Kidney (tissue), 14 donors: ENCODE data around the gene WIZ. TPM values are rescaled to one million over a fixed set of nuclear protein-coding genes. Genes with fewer than 3 reads are reported as not detected.
A peak's percentile ranks its signal among the peaks of the same experiment; 100 is the strongest.

ENCODE experiments used
- DNase-seq, 5 donors: peaks; one replicate each; pipeline ENCODE4 v3.0.0-alpha.2; 2013 to 2020
- FAIRE-seq: peaks from 2 replicates; lab custom pipeline; 2012; peaks lifted over from hg19 to GRCh38; lab: Jason Lieb, UNC
- H3K27ac ChIP-seq, 2 donors: one replicate each; pipeline ENCODE4 v1.7.0; 2013; ENCODE audit warnings: low read depth in 2 of 2, low read length in 2 of 2, inconsistent platforms in 1 of 2
- H3K27me3 ChIP-seq: one replicate; pipeline ENCODE4 v1.7.1; 2013; ENCODE audit warnings: low read length, inconsistent platforms; ENCODE audit not compliant: control insufficient read depth, insufficient read depth
- H3K36me3 ChIP-seq, 3 donors: one replicate each; pipeline versions ENCODE4 v1.7.0 to v1.7.1; 2013; ENCODE audit warnings: low read length in 3 of 3, control low read depth in 1 of 3, inconsistent platforms in 1 of 3; ENCODE audit not compliant: insufficient read depth in 3 of 3, control insufficient read depth in 2 of 3
- H3K4me1 ChIP-seq, 3 donors: one replicate each; pipeline versions ENCODE4 v1.7.0 to v1.7.1; 2013; ENCODE audit warnings: low read length in 3 of 3, inconsistent platforms in 1 of 3, low read depth in 1 of 3; ENCODE audit not compliant: control insufficient read depth in 2 of 3, insufficient read depth in 2 of 3
- H3K4me3 ChIP-seq, 3 donors: one replicate each; pipeline versions ENCODE4 v1.7.0 to v1.8.1; 2013; ENCODE audit warnings: low read length in 3 of 3, control low read depth in 1 of 3, inconsistent platforms in 1 of 3
- H3K9ac ChIP-seq, 3 donors: one replicate each; pipeline versions ENCODE4 v1.7.0 to v1.7.1; 2013; ENCODE audit warnings: low read length in 3 of 3, control low read depth in 1 of 3, inconsistent platforms in 1 of 3
- H3K9me3 ChIP-seq, 3 donors: one replicate each; pipeline versions ENCODE4 v1.7.0 to v1.7.1; 2013; ENCODE audit warnings: low read length in 3 of 3, control low read depth in 1 of 3, inconsistent platforms in 1 of 3; ENCODE audit not compliant: control insufficient read depth in 2 of 3, insufficient read depth in 1 of 3
- intact Hi-C: fragments of 100-400 bp; cut with DNase I; formaldehyde crosslinking; loops from one replicate; pipeline ENCODE4 v1.11.1; 2022
- polyA plus RNA-seq: library from polyadenylated mRNA; stranded (reverse); fragments of 350-450 nt; fragmentation: Illumina TruSeq; extraction: RNeasy Lipid Tissue Mini Kit (QIAGEN cat#74804); gene quantifications from one replicate; pipeline ENCODE4 v1.2.3, GENCODE V29; 2014; ENCODE audit warnings: low read depth, low replicate concordance; ENCODE audit not compliant: insufficient read depth
- total RNA-seq: library from RNA; stranded (reverse); fragmentation: NEBNext Ultra II Directional; extraction: Animal tissue kit (Norgen Biotek cat#: 25700); gene quantifications from one replicate; pipeline ENCODE4 v1.2.1, GENCODE V29; 2021
- TF ChIP-seq, protein P1 (sequence below): IDR thresholded peaks from 3 replicates; pipeline ENCODE4 v1.5.1; 2012; ENCODE audit warnings: mild to moderate bottlenecking, moderate library complexity, borderline replicate concordance; ENCODE audit not compliant: insufficient read depth; ENCODE audit errors: extremely low read depth
- donor health status: control.
- donor health status: control.
- donor health status: control.
- donor health status: control.
- donor health status: control.
- donor health status: DM: yes; HTN: yes; CAD: no.
- donor health status: Normal renal cell carcinoma (clear cell type).

Gene WIZ
- total and polyA plus RNA-seq, 2 donors from 2014 or later: 15.4 to 37.1 TPM

DNA sequence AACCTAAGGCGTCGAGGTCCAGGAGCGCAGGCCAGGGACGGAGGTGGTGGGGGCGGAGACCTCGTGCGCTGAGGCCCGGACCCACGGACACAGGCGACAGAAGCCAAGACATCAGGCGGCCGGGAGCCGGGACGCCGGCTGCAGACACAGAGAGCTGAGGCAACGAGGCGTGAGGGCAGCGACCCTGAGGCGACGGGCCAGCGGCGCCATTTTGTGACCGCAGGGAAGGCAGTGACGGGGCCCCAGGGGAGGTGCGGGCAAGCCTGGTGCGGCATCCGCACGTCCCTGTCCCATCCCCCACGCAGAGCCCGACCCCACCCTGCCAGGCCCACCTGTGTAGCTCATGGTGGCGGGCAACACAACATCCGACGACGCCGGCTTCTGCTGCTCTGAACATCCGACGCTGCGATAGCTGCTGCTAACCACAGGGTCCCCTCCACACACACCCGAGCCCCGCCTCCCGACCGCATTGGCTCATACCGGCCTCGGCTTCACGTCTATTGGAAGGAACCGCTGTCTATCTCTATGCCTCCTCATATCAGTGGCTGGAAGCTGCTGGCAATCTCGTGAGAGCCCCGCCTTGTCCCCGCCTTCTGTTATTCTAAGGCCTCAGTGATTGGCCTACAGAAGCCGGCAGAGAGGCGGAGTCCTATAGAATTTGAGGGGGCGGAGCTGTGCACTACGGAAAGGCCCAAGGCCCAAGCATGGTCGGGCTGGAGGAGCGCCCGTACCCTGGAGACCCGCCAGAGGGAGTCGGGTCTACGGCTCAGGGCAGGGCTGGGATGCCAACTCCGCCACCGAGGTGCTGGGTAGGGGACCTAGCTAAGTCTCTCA is 31.0 kb downstream of the WIZ start, which contains the start of gene AKAP8L:
TSS of gene AKAP8L (minus strand) at position 410 of the 834 bp plus-strand sequence. CDS start at position 345, 65 bp downstream.
- TF ChIP-seq, protein P1, sequence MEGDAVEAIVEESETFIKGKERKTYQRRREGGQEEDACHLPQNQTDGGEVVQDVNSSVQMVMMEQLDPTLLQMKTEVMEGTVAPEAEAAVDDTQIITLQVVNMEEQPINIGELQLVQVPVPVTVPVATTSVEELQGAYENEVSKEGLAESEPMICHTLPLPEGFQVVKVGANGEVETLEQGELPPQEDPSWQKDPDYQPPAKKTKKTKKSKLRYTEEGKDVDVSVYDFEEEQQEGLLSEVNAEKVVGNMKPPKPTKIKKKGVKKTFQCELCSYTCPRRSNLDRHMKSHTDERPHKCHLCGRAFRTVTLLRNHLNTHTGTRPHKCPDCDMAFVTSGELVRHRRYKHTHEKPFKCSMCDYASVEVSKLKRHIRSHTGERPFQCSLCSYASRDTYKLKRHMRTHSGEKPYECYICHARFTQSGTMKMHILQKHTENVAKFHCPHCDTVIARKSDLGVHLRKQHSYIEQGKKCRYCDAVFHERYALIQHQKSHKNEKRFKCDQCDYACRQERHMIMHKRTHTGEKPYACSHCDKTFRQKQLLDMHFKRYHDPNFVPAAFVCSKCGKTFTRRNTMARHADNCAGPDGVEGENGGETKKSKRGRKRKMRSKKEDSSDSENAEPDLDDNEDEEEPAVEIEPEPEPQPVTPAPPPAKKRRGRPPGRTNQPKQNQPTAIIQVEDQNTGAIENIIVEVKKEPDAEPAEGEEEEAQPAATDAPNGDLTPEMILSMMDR: peak; percentile 51
- H3K4me3 ChIP-seq: peak within 1 kb of the TSS; percentile 86 to 96 (median 93)
- peak; percentile 99 to 100 (median 100) for DNase-seq
- H3K36me3 ChIP-seq: peaks cover 0 to 4% (median 1%) of the 10 kb centered on the region in 3 donors
- no peaks in the 10 kb centered on the region for H3K9me3 ChIP-seq
- intact Hi-C loops: no loop called here
- H3K9ac ChIP-seq: peak within 1 kb of the TSS; percentile 77 to 90 (median 86)
- FAIRE-seq: peak; percentile 98
- peak within 1 kb of the TSS; percentile 86 to 88 for H3K27ac ChIP-seq
- no peaks in the 10 kb centered on the region for H3K27me3 ChIP-seq
- H3K4me1 ChIP-seq: peaks cover 0 to 18% (median 14%) of the 10 kb centered on the region in 3 donors

DNA sequence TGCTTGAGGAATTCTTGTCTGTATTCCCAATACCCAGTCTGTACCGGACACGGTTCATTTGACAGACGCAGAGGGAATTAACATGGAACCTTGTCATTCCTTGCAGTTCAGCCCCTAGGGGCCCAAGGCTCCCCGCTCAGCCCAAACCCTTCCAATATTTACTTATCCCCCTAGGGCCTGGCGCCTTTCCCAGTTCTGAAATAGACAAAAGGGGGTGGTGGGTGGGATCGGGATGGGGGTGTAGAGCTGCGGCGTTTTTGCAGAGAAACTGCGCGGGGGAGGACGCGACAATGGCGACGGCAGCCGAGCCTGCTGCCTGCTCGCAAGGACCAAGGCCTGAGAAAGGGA is 31.6 kb downstream of the WIZ start:
- H3K36me3 ChIP-seq: no peaks in the 10 kb centered on the region
- no peak for FAIRE-seq

DNA sequence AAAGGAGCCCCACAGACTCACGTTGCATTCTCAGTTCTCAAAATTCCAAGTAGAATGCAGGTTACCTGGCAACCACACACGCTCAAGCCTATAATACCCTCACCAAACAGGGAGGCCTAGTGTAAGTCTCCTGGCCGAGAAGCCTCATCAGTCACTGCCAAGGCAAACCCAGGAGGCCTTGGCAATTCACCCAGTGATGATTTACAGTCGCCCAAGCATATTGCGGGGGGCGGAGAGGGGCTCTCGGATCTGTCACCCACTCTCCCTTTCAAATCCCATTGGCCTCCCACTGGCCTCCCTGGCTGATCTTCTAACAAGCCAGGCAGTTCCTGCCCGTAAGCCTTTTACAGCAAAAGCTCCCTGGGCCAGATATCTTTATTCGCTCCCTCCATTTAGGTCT is 32.1 kb downstream of the WIZ start:
- H3K9ac ChIP-seq: peak overlapping the region; percentile 77 to 90 (median 86)
- H3K4me3 ChIP-seq: peak overlapping the region; percentile 86 to 96 (median 93)
- H3K4me1 ChIP-seq: peaks cover 0 to 26% (median 14%) of the 10 kb centered on the region in 3 donors
- no peaks in the 10 kb centered on the region for H3K27me3 ChIP-seq
- H3K36me3 ChIP-seq: no peaks in the 10 kb centered on the region
- intact Hi-C loops: no loop called here
- DNase-seq (peak in 4 of 5 donors; percentile 43 to 64 (median 50)), FAIRE-seq (no peak)
- TF ChIP-seq, protein P1: no peak
- H3K27ac ChIP-seq: peak overlapping the region in 1 of 2 donors; percentile 18
- no peaks in the 10 kb centered on the region for H3K9me3 ChIP-seq

More for the DNA sequence above, 31.6 kb downstream of the WIZ start:
- H3K9me3 ChIP-seq: no peaks in the 10 kb centered on the region
- no peaks in the 10 kb centered on the region for H3K27me3 ChIP-seq
- TF ChIP-seq, protein P1: no peak
- peak in 3 of 5 donors; percentile 35 to 76 (median 59) for DNase-seq
- peaks cover 0 to 21% (median 14%) of the 10 kb centered on the region in 3 donors for H3K4me1 ChIP-seq
- H3K9ac ChIP-seq: peak overlapping the region; percentile 77 to 90 (median 86)
- intact Hi-C loops: no loop called here
- H3K27ac ChIP-seq: peak overlapping the region; percentile 86 to 88
- peak overlapping the region; percentile 86 to 96 (median 93) for H3K4me3 ChIP-seq
